Stimulated activated naive CD4-positive, alpha-beta T cell treated with Interleukin-2 at 50 U/mL for 16 hours (primary cell): ENCODE data around the gene OR6S1.
A peak's percentile ranks its signal among the peaks of the same experiment; 100 is the strongest.

Experiments
- DNase-seq: peaks from one replicate; lab custom pipeline; 2025; lab: John Stamatoyannopoulos, UW

OR6S1 gene

GRCh38 chr14:20641591-20641990 is at the start of gene OR6S1:
Gene OR6S1, minus strand, starts transcription at chr14:20641691. Its CDS starts 0 bp downstream, at chr14:20641691.
- DNase-seq = no peak

- peak; percentile 4 for DNase-seq
These were observed 49.6 kb upstream of the OR6S1 start for GRCh38 chr14:20690848-20691640.

GRCh38 chr14:20688167-20688839 is 46.8 kb upstream of the OR6S1 start, which contains the start of gene ANG:
Gene ANG, plus strand, starts transcription at chr14:20688764. Its CDS starts 4,801 bp downstream, at chr14:20693565.
- no peak for DNase-seq

GRCh38 chr14:20687362-20688166 is 46.1 kb upstream of the OR6S1 start:
- no peak for DNase-seq

- no peak for DNase-seq
These were observed 45.1 kb upstream of the OR6S1 start for GRCh38 chr14:20686386-20687143.

GRCh38 chr14:20684662-20685456 is 43.4 kb upstream of the OR6S1 start:
- no peak for DNase-seq

- DNase-seq = peak; percentile 67
These were observed 42.6 kb upstream of the OR6S1 start, which contains the start of gene RNASE4 for GRCh38 chr14:20683891-20684661. Gene RNASE4, plus strand, starts transcription at chr14:20684560. Its CDS starts 14,812 bp downstream, at chr14:20699372.

GRCh38 chr14:20683125-20683890 is 41.8 kb upstream of the OR6S1 start:
- peak; percentile 73 for DNase-seq

GRCh38 chr14:20682435-20683124 is 41.1 kb upstream of the OR6S1 start:
- peak; percentile 78 for DNase-seq

GRCh38 chr14:20682127-20682434 is 40.6 kb upstream of the OR6S1 start:
- DNase-seq = no peak

- DNase-seq = peak; percentile 77
These were observed 40.0 kb upstream of the OR6S1 start for GRCh38 chr14:20681348-20682126.

GRCh38 chr14:20680843-20681347 is 39.4 kb upstream of the OR6S1 start:
- DNase-seq = no peak

- DNase-seq = no peak
These were observed 38.9 kb upstream of the OR6S1 start for GRCh38 chr14:20680363-20680762.

GRCh38 chr14:20679907-20680306 is 38.4 kb upstream of the OR6S1 start:
- DNase-seq = no peak

GRCh38 chr14:20676072-20676471 is 34.6 kb upstream of the OR6S1 start:
- no peak for DNase-seq

GRCh38 chr14:20675669-20676068 is 34.2 kb upstream of the OR6S1 start:
- no peak for DNase-seq

- DNase-seq = no peak
These were observed 30.2 kb upstream of the OR6S1 start for GRCh38 chr14:20671597-20672283.
